DOHH2 (cell line): ENCODE measurements around the gene RFX4.

Experiments used
- H3F3A ChIP-seq: fragments of 200-600 bp; sonication (generic), shearing (Covaris generic); 2 replicates; pipeline ENCODE4 v1.6.0; 2016; ENCODE audit warnings: antibody characterized with exemption, mild to moderate bottlenecking; ENCODE audit not compliant: control insufficient read depth, insufficient read depth
- H3K27ac ChIP-seq: fragments of 200-600 bp; sonication (generic); 2 replicates; pipeline ENCODE4 v1.5.1; 2014; ENCODE audit warnings: low read depth, mild to moderate bottlenecking, low read length, moderate library complexity
- H3K27me3 ChIP-seq: fragments of 200-600 bp; sonication (generic); 2 replicates; pipeline ENCODE4 v1.6.1; 2014; ENCODE audit warnings: mild to moderate bottlenecking, low read length, mixed read lengths; ENCODE audit not compliant: control insufficient read depth
- H3K36me3 ChIP-seq: fragments of 200-600 bp; sonication (generic); 2 replicates; pipeline ENCODE4 v1.6.1; 2014; ENCODE audit warnings: mild to moderate bottlenecking, low read length, moderate library complexity, mixed read lengths; ENCODE audit not compliant: control insufficient read depth
- H3K4me1 ChIP-seq: fragments of 200-600 bp; sonication (generic); 2 replicates; pipeline ENCODE4 v1.6.1; 2014; ENCODE audit warnings: mild to moderate bottlenecking, low read length, mixed read lengths; ENCODE audit not compliant: control insufficient read depth
- H3K4me2 ChIP-seq: fragments of 200-600 bp; sonication (generic); 2 replicates; pipeline ENCODE4 v1.6.0; 2014; ENCODE audit warnings: mild to moderate bottlenecking, low read length, moderate library complexity
- H3K4me3 ChIP-seq: fragments of 200-600 bp; sonication (generic); 2 replicates; pipeline ENCODE4 v1.5.1; 2014; ENCODE audit warnings: mild to moderate bottlenecking, low read length, mixed read lengths
- H3K79me2 ChIP-seq: fragments of 200-600 bp; sonication (generic); 2 replicates; pipeline ENCODE4 v1.6.1; 2014; ENCODE audit warnings: mild to moderate bottlenecking, low read length, mixed read lengths; ENCODE audit not compliant: control insufficient read depth
- H3K9me2 ChIP-seq: fragments of 200-600 bp; sonication (generic); replicated peaks from 2 replicates; pipeline ENCODE4 v1.6.1; 2014; ENCODE audit warnings: mild to moderate bottlenecking, low read length, mixed read lengths; ENCODE audit not compliant: control insufficient read depth
- H3K9me3 ChIP-seq: fragments of 200-600 bp; sonication (generic); 2 replicates; pipeline ENCODE4 v1.6.1; 2014; ENCODE audit warnings: antibody characterized with exemption, low read length, mixed read lengths; ENCODE audit not compliant: control insufficient read depth, insufficient read depth
- H4K20me1 ChIP-seq: fragments of 200-600 bp; sonication (generic); 2 replicates; pipeline ENCODE4 v1.6.0; 2014; ENCODE audit warnings: low read depth, mild to moderate bottlenecking, antibody characterized with exemption, low read length, moderate library complexity; ENCODE audit not compliant: control insufficient read depth, insufficient read depth
- CTCF ChIP-seq: fragments of 200-600 bp; sonication (generic); IDR thresholded peaks from one replicate; pipeline ENCODE4 v1.5.1; 2014; ENCODE audit warnings: antibody characterized with exemption, mild to moderate bottlenecking, low read depth, low read length; ENCODE audit not compliant: poor library complexity, severe bottlenecking
- EZH2phosphoT487 ChIP-seq: fragments of 200-600 bp; sonication (generic); IDR thresholded peaks from 2 replicates; pipeline ENCODE4 v1.6.1; 2017; ENCODE audit warnings: borderline replicate concordance, mild to moderate bottlenecking, antibody characterized with exemption, low read length, moderate library complexity, mixed read lengths

Gene RFX4

DNA sequence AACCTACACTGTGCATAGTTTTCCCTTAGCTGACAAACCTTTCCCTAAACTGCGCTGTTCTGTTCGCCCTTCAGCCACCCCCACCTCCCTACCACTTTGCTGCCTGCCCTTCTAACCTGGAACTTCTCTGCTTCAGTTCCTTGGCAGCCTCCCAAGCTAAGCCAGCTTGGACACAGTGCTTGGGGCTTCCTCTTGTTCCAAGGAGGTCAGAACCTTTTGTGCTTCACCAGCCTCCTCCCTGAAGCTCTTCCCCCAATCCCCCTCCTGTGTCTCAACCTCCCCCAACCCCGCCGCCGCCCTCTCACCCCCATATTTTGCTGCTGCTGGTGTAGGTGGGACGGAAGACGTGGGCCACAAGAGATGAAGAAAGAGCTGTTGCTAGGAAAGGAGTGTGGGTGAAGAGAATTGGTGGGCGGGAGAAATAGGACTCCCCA is 183.6 kb downstream of the RFX4 start:
- Histone ChIP-seq H3K4me2 (no peak overlapping the region), H3K27ac (no peak overlapping the region), H3F3A (no peaks in the 10 kb centered on the region), H3K9me3 (no peaks in the 10 kb centered on the region), H3K27me3 (peaks cover 15% of the 10 kb centered on the region; the same call in 1 of the 2 replicates), H3K4me1 (peaks cover 28% of the 10 kb centered on the region), H3K79me2 (no peaks in the 10 kb centered on the region), H3K4me3 (no peak overlapping the region), H4K20me1 (no peaks in the 10 kb centered on the region), H3K36me3 (no peaks in the 10 kb centered on the region), H3K9me2 (no peaks in the 10 kb centered on the region)
- TF ChIP-seq EZH2phosphoT487 (no peak), CTCF (no peak)

DNA sequence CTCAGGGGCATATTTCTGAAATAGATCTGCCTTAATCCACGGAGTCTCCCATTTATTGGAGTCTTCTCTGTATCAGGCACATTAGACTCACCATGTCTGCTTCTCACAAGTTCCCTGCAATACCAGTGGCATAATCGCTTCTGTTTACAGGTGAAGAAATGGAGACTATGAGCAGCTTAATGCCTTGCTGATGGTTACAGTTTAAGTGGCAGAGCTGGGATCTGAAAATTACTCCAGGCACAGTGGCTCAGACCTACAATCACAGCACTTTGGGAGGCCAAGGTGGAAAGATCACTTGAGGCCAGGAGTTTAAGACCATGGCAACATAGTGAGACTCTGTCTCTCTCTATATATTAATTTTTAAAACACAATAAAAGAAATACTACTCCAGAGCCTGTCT is 184.4 kb downstream of the RFX4 start:
- Histone ChIP-seq H3K4me1 (peaks cover 20% of the 10 kb centered on the region), H3K4me2 (no peak overlapping the region), H3K9me3 (no peaks in the 10 kb centered on the region), H3K27ac (no peak overlapping the region), H3F3A (no peaks in the 10 kb centered on the region), H3K27me3 (peaks cover 15% of the 10 kb centered on the region; the same call in 1 of the 2 replicates), H4K20me1 (no peaks in the 10 kb centered on the region), H3K36me3 (no peaks in the 10 kb centered on the region), H3K79me2 (no peaks in the 10 kb centered on the region), H3K9me2 (no peaks in the 10 kb centered on the region), H3K4me3 (no peak overlapping the region)
- no peak for TF ChIP-seq CTCF
- no peak for TF ChIP-seq EZH2phosphoT487

GRCh38 chr12:106767954-106768822 is 185.4 kb downstream of the RFX4 start:
- Histone ChIP-seq H3F3A (peaks cover 4% of the 10 kb centered on the region; the same call in 1 of the 2 replicates), H3K9me3 (no peaks in the 10 kb centered on the region), H3K4me1 (peaks cover 10% of the 10 kb centered on the region), H3K27ac (no peak overlapping the region), H3K79me2 (no peaks in the 10 kb centered on the region), H4K20me1 (no peaks in the 10 kb centered on the region), H3K9me2 (no peaks in the 10 kb centered on the region), H3K36me3 (no peaks in the 10 kb centered on the region), H3K4me3 (no peak overlapping the region), H3K27me3 (peaks cover 15% of the 10 kb centered on the region; the same call in 1 of the 2 replicates), H3K4me2 (no peak overlapping the region)
- TF ChIP-seq EZH2phosphoT487 (no peak), CTCF (no peak)
